ENCODE results near the gene AGFG2. TPM values are rescaled to one million over a fixed set of nuclear protein-coding genes. Genes with fewer than 3 reads are reported as not detected.
"Not testable (repeated sequence)": the region's sequence is repeated elsewhere in the genome, so short reads cannot be mapped to it uniquely, and the experiment has no call there.

The AGFG2 gene
- total RNA-seq, 4 donors from 2014 or later, result 63.8 to 154 (median 102) TPM

GRCh38 chr7:100545360-100546128 is 6.5 kb downstream of the AGFG2 start:
- TF ChIP-seq POLR2AphosphoS5 (IDR thresholded peaks at IDR 0.05), result peak in 1 of 3 donors; percentile 58
- no peak for TF ChIP-seq POLR2A (IDR thresholded peaks at IDR 0.05)
- TF ChIP-seq EP300 (IDR thresholded peaks at IDR 0.05; ENCODE audit: low read depth), result peak; percentile 29
- peak in 2 of 5 experiments; percentile 25 to 31 for TF ChIP-seq CTCF (IDR thresholded peaks at IDR 0.05)
- 13 to 15% methylated on average over 2 to 3 of the region's 3 CpGs for WGBS, 2 donors (ENCODE audit: low coverage in 1 of 2)
- in situ Hi-C loops (cut with MboI; ENCODE audit: low pct_ligation_motif_present in 1 of 4, low pct_unique_long_range_greater_than_20kb in 1 of 4, low sequenced_read_pairs in 3 of 4), result no loop called here
- Histone ChIP-seq H3K9me3 (no peaks in the 10 kb centered on the region), H3K36me3 (peaks cover 0 to 7% (median 1%) of the 10 kb centered on the region in 4 donors), H3K27ac (peak overlapping the region; percentile 88 to 93 (median 90)), H3K4me3 (peak overlapping the region in 1 of 4 donors; percentile 15), H3K4me1 (peaks cover 42 to 84% (median 76%) of the 10 kb centered on the region in 4 donors), H3K27me3 (no peaks in the 10 kb centered on the region)
- peak; percentile 39 for DNase-seq
- intact Hi-C loops (cut with DNase I; ENCODE audit: low total_unique reads), result no loop called here

- Histone ChIP-seq H3K27ac (peak overlapping the region; percentile 88 to 93 (median 90)), H3K4me1 (peaks cover 42 to 77% (median 71%) of the 10 kb centered on the region in 4 donors), H3K36me3 (peaks cover 0 to 9% (median 3%) of the 10 kb centered on the region in 4 donors), H3K9me3 (no peaks in the 10 kb centered on the region), H3K27me3 (no peaks in the 10 kb centered on the region), H3K4me3 (peak overlapping the region in 2 of 4 donors; percentile 14)
- intact Hi-C loops (cut with DNase I; ENCODE audit: low total_unique reads) (no loop called here), in situ Hi-C loops (cut with MboI; ENCODE audit: low pct_ligation_motif_present in 1 of 4, low pct_unique_long_range_greater_than_20kb in 1 of 4, low sequenced_read_pairs in 3 of 4) (no loop called here)
- 21 to 27% methylated on average over 9 to 10 of the region's 10 CpGs for WGBS, 2 donors (ENCODE audit: low coverage in 1 of 2)
- no peak for TF ChIP-seq EP300 (IDR thresholded peaks at IDR 0.05; ENCODE audit: low read depth)
- TF ChIP-seq POLR2AphosphoS5 (IDR thresholded peaks at IDR 0.05), result peak; percentile 33 to 64 (median 60)
- peak; percentile 57 for TF ChIP-seq POLR2A (IDR thresholded peaks at IDR 0.05)
- peak; percentile 60 for DNase-seq
Observed at GRCh38 chr7:100546129-100546925, 7.3 kb downstream of the AGFG2 start.

DNA sequence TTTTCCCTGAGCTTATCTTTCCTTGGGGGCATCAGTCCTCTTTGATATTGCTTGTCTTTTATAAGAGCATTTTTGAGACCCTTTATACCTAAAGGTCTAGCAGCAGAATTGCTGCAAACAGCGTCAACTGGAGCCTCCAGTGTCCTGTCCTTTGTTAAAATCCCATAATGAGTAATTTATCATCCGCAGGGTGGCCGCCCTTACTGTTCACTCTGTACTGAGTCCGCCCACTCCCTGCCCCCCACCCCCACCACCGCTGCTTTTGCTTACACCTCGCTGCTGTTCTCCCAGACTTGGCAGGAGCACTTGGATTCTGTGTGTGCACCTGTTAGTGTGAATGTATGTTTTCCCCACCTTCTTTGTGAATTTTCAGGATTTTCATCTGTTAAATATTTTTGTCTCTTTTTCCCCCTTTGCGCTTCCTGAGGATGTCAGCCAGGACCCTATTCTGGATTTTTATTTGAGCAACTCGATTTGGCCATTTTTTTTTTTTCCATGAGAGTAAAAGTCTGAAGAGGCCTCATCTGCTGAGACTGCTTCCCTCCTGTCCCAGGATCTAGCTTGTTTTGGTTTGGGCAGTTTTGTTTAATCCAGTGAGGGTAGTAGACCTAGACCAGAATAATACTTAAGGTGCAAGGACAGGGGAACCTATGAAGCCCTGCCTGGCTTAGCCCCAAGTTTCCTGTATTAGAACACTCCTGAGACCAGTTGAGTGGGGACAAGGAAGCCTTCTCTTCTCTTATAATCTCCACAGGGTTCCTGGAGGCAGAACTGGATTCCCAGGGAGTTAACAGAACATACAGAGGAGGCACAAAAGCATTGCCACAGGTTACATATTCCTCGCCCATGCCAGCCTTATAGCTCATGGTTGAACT is 8.2 kb downstream of the AGFG2 start:
- 29 to 40% methylated on average over 5 to 9 of the region's 9 CpGs for WGBS, 2 donors (ENCODE audit: low coverage in 1 of 2)
- intact Hi-C loops (cut with DNase I; ENCODE audit: low total_unique reads) (no loop called here), in situ Hi-C loops (cut with MboI; ENCODE audit: low pct_ligation_motif_present in 1 of 4, low pct_unique_long_range_greater_than_20kb in 1 of 4, low sequenced_read_pairs in 3 of 4) (no loop called here)
- peak; percentile 43 for DNase-seq
- H3K9me3 ChIP-seq, result no peaks in the 10 kb centered on the region
- H3K27ac ChIP-seq, result peak overlapping the region; percentile 88 to 93 (median 90)
- H3K4me1 ChIP-seq, result peaks cover 42 to 69% (median 65%) of the 10 kb centered on the region in 4 donors
- H3K36me3 ChIP-seq, result peaks cover 0 to 16% (median 4%) of the 10 kb centered on the region in 4 donors
- no peaks in the 10 kb centered on the region for H3K27me3 ChIP-seq
- peak overlapping the region in 2 of 4 donors; percentile 14 for H3K4me3 ChIP-seq
- no peak for TF ChIP-seq POLR2A (IDR thresholded peaks at IDR 0.05)

DNA sequence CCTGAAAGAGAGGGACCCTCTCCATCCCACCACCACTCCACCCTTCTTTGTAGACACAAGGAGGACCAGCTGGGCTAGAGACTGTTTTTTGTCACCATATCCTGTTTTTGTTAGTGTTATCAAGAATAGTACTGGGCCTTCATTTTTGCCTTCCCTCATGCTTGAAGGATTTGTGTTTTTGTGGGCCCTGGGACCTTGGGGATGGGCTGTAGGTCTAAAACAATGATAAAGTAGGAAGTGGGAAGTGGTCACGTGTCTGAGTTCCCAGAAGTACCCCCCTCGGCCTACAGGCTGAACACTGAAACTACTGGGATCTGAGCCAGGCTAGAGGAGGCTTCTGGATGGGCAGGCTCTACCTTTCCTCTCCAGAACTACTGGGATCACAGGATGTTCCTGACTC is 8.9 kb downstream of the AGFG2 start:
- Histone ChIP-seq H3K4me3 (no peak overlapping the region), H3K36me3 (peaks cover 0 to 19% (median 4%) of the 10 kb centered on the region in 4 donors), H3K9me3 (no peaks in the 10 kb centered on the region), H3K27ac (peak overlapping the region; percentile 88 to 93 (median 90)), H3K27me3 (no peaks in the 10 kb centered on the region), H3K4me1 (peaks cover 42 to 62% (median 59%) of the 10 kb centered on the region in 4 donors)
- DNase-seq, result no peak
- 8% methylated on average over 2 of the region's 2 CpGs; no CpG with 5 or more reads in 1 of the 2 donors for WGBS, 2 donors (ENCODE audit: low coverage in 1 of 2)
- TF ChIP-seq EP300 (IDR thresholded peaks at IDR 0.05; ENCODE audit: low read depth) (no peak), POLR2AphosphoS5 (IDR thresholded peaks at IDR 0.05) (no peak), CTCF (IDR thresholded peaks at IDR 0.05) (no peak), POLR2A (IDR thresholded peaks at IDR 0.05) (no peak)
- in situ Hi-C loops (cut with MboI; ENCODE audit: low pct_ligation_motif_present in 1 of 4, low pct_unique_long_range_greater_than_20kb in 1 of 4, low sequenced_read_pairs in 3 of 4) (no loop called here), intact Hi-C loops (cut with DNase I; ENCODE audit: low total_unique reads) (no loop called here)

DNA sequence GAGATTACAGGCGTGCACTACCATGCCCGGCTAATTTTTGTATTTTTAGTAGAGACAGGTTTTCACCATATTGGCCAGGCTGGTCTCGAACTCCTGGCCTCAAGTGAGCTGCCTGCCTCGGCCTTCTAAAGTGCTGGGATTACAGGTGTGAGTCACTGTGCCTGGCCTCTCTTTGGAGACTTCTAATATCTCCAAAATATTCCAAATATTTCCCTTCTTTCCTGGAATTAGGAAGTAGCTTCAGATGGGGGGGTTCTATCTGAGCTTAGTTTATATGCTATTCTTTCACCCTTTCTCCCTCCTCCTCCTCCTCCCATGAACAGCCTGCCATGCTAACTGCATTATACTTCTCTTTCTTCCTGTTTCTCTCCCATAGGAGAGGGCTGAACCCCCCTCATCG is 9.4 kb downstream of the AGFG2 start:
- Histone ChIP-seq H3K4me1 (peaks cover 42 to 57% (median 54%) of the 10 kb centered on the region in 4 donors), H3K36me3 (peaks cover 0 to 19% (median 4%) of the 10 kb centered on the region in 4 donors), H3K27ac (peak overlapping the region; percentile 88 to 93 (median 90))
- in situ Hi-C loops (cut with MboI; ENCODE audit: low pct_ligation_motif_present in 1 of 4, low pct_unique_long_range_greater_than_20kb in 1 of 4, low sequenced_read_pairs in 3 of 4); intact Hi-C loops (cut with DNase I; ENCODE audit: low total_unique reads); DNase-seq; H3K9me3 ChIP-seq; H3K4me3 ChIP-seq; H3K27me3 ChIP-seq: not testable (repeated sequence)
- WGBS, 2 donors (ENCODE audit: low coverage in 1 of 2), result 73 to 92% methylated on average over 2 to 5 of the region's 5 CpGs

Data from transverse colon (tissue), 4 donors.